ENCODE results near the gene WRNIP1.

WRNIP1 gene

GRCh38 chr6:2763876-2764540, 1.2 kb upstream of the WRNIP1 start:
- no peak for DNase-seq

GRCh38 chr6:2764610-2765165, 505 bp upstream of the WRNIP1 start:
- peak; percentile 10 for DNase-seq

GRCh38 chr6:2765896-2766766, 938 bp downstream of the WRNIP1 start:
- no peak for DNase-seq

DNA sequence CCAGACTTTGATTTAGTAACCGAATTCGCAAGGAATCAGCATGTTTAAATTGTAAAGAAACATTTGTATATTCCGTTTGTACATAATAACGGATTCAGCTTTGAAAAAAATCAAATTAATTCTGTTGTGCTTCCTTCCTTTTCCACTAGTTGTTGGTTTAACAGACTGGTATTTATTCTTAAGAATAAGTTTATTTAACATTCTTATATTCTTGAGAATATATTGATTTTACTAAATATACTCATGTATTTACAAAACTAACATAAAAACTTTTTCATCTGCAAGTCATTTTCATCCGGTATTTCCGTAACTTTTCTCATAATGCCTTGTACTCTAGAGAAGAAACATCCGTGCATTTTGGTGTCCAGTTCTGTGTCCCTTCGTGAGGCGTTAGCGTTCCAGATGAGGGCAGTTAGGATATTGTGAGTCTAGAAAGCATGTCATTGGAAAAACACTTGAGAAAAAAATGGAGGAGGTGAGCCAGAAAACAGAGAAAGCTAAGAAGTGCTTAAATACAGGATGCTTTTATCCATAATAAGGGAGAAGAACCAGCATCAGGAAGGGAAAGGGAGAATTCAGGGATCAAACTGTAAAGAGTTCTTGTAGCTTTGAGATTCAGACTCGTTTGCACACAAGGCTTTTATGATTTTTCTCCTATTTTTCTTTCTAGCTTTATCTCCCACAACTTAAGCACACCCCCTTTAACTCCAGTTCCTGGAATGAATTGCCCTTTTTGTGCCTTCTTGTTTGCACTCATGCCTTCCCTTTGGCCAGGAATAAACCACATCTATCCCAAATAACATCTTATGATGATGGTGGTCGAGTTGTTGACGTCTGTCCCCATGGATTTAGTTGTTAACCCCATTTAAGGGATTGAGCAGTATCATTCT, 1.8 kb downstream of the WRNIP1 start:
- DNase-seq = no peak

DNA sequence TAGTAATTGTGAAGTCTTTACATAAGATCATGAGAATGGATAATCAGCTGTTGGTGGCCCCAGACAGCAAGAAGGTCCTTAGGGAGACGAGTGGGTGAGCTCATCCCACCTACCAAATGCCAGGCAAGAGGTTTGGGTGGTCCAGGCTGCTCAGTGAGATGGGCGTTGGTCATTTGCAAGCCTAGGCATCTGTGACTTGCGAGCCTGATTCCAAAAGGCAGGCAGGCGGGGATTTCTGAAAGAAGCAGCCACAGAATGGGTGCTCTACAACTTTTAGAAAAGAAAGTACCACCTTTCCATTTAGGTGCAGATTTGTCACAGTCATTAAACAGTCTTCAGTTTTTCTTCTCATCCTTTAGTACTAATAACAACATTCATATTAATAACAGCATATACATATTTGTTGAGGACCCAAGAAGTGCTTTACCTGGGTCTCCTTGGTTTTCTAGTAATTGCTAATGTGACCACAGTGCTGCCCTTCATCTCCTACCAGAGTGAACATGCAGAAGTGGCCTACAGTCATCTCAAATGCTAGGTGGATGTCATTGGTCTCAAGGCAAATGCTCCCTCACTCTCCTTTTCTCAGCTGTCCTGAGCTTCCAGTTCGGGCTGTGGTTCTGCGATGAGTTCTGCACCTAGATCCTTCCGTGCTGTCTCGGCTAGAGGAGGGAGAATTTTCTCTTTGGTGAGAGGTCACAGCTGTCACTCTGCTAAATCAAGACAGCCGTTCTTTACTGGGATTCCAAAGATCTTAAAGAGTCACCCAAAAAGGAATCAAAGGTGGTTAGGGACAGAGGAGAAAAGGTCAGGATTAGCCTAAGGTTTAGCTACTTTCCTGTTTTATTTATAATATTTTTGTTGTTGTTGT, 2.7 kb downstream of the WRNIP1 start:
- DNase-seq = no peak

DNA sequence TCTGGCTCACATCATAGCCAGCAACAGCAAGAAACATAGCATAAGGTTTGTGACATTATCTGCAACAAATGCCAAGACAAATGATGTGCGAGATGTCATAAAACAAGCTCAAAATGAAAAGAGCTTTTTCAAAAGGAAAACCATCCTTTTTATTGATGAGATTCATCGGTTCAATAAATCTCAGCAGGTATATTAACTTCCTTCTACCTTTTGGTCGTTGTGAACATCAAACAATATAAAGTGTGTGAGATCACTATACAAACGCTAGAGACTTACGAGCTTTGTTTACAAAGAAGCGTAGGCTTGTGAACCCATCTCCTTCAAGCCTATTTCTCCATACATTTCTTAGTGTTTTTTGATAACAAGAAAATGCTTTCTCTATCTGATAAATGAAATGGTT, 3.5 kb downstream of the WRNIP1 start:
- no peak for DNase-seq

GRCh38 chr6:2770171-2770570, 5.0 kb downstream of the WRNIP1 start:
- no peak for DNase-seq

DNA sequence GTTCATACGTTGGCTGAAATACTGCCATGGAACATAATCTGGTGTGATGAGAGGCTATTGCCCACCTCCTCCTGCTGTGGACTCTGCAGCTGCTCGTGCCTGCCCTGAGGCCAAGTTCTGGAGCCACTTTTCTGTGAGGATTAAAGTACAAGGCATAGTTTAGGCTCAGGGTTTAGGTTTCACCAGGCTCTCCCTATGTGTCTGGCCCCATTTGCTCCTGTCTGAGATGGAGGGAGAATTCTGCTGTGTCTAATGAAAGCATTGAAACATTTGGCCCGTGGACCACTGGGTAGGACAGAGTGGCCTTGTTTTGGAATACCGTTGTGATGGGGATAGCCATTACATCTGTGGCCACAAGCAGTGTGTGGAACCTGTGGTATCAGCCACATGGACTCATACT, 5.9 kb downstream of the WRNIP1 start:
- no peak for DNase-seq

GRCh38 chr6:2772840-2773239, 7.6 kb downstream of the WRNIP1 start:
- DNase-seq = no peak

DNA sequence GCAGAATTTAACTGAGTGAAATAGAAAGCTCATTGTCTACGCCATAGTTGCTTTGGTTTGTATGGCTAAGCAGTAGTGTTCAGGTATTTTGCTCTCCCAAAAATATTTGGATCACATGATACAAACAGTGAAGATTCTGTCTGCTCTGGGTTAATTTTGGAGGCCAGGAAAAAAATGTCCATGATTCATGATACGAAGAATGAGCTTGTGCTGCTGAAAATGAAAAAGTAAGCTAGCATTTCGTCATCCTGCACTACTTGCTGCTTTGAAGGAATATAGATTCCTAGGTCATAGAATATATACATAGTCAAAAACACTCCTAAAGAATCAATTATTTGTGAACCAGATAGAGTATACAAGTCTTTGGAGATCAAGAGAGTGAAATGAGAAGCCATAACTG, 8.3 kb downstream of the WRNIP1 start:
- no peak for DNase-seq

GRCh38 chr6:2775003-2775402, 9.8 kb downstream of the WRNIP1 start:
- DNase-seq = no peak

- DNase-seq = no peak
Observed at GRCh38 chr6:2777249-2777648, 12.1 kb downstream of the WRNIP1 start.

- DNase-seq = no peak
Observed at GRCh38 chr6:2780102-2780737, 15.0 kb downstream of the WRNIP1 start.

DNA sequence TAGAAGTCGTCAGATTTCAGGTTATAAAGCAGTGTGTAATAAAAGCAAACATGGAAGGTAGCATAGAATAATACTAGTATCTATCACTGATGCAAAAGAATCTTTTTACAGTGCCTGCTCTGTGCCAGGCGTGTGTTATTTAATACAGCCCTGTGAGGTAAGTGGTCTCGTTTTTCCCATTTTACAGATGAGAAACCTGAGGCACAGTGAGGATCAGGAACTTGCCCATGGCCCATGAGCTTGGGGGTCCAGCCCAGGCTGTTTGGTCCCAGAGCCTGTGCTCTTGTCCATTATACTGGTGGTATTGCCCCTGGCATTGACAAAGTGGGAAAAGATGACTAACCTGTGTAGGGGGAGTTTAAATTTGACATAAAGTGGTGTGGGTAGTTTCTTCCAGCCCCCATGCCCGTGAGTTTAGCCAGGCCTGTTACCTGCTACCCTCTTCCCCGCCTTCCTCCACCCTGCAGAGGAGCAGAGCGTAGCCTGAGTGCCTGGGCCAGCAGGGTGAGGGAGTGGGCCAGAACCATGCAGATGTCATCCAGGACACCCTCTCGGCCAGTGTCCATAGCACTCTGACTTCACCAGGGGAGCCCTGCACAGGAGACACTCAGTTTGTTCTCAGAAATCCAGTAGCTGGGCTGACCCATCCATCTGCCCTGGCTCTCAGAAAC, 16.6 kb downstream of the WRNIP1 start:
- no peak for DNase-seq

DNA sequence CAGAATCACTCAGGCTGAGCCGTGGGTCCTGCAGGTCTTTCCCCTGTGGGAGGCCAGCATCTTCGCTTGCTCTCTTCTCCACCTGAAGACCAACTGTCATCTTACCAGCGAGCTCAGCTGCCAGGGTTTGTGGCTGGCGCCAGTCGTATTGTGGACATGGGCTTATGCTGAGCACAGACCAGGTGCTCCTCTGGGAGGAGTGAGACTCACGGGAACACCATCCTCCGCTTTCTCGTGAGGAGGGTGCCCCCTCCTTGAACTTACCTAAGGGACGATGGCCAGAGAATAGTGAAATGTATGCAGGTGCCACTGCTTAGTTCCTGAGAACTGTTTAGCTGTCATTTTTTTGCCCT, 17.1 kb downstream of the WRNIP1 start:
- DNase-seq = no peak

- DNase-seq = no peak
Observed at GRCh38 chr6:2782825-2783187, 17.6 kb downstream of the WRNIP1 start.

GRCh38 chr6:2783188-2783963, 18.2 kb downstream of the WRNIP1 start:
- no peak for DNase-seq

GRCh38 chr6:2784061-2784460, 18.9 kb downstream of the WRNIP1 start:
- DNase-seq = no peak

- no peak for DNase-seq
Observed at GRCh38 chr6:2784930-2785329, 19.7 kb downstream of the WRNIP1 start.

- DNase-seq = no peak
Observed at GRCh38 chr6:2786269-2786668, 21.1 kb downstream of the WRNIP1 start.
